Suprapubic skin (tissue), 3 donors: ENCODE results near the gene HDAC11.

Experiments used
- CTCF ChIP-seq, 2 donors: fragments of 200-600 bp in 1 of 2; fragments of 450-650 bp in 1 of 2; sonication (generic) in 1 of 2; IDR thresholded peaks; one replicate each; pipeline ENCODE4 v1.5.1; 2016 to 2019; ENCODE audit warnings: antibody characterized with exemption in 2 of 2, mild to moderate bottlenecking in 1 of 2, moderate library complexity in 1 of 2
- POLR2AphosphoS5 ChIP-seq, 3 donors: sonication (generic); formaldehyde crosslinking; IDR thresholded peaks; one replicate each; pipeline ENCODE4 v1.6.1; 2017; ENCODE audit warnings: antibody characterized with exemption in 3 of 3

GRCh38 chr3:13432093-13432492 lies 48.0 kb upstream of the HDAC11 start:
- TF ChIP-seq CTCF (IDR thresholded peaks at IDR 0.05) (no peak), POLR2AphosphoS5 (IDR thresholded peaks at IDR 0.05) (no peak)
